GM18511 (cell line): ENCODE measurements around the gene SMYD3.

Experiments
- ATAC-seq: cut with Tn5 transposase; IDR thresholded peaks from one replicate; pipeline ENCODE4 v1.9.1; 2021; ENCODE audit warnings: mild to moderate bottlenecking, moderate library complexity; ENCODE audit not compliant: unreplicated experiment

Gene SMYD3

GRCh38 chr1:246516126-246516525, 9.0 kb upstream of the SMYD3 start:
- ATAC-seq = no peak

GRCh38 chr1:246515390-246516005, 8.4 kb upstream of the SMYD3 start:
- no peak for ATAC-seq

DNA sequence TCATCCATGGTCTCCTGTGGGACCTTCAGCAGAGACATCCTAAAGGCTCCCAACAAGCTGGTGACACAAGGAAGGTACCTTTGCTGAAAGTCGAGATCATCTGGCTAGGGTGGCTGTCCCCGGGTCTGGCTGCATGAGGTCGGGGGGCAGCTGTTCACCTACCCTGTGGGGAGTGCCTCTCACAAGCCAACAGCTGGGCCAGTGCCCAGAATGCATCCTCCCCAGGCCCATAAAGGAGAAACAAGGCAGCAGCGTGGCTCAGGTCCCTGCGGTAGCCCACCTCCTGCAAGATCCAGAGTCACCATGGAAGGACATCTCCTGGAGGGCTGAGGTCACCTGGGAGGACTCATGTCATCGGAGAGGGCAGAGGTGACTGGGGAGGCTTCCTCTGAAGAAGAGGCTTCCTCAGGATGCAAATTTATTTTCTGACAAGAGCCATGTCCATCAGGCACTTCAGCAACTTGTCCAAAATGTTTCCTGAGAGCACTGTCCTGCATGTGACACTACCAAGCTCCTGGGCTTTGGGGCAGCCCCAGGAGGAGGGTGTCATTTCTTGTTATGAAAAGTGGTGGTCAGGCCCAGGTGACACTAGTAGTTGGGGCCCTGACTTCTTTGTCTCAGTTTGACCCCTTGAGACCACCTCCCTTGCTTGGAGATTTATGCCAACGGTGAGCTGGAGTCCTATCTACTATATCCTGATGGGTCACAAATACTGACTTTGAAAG, 6.7 kb upstream of the SMYD3 start:
- ATAC-seq = no peak

DNA sequence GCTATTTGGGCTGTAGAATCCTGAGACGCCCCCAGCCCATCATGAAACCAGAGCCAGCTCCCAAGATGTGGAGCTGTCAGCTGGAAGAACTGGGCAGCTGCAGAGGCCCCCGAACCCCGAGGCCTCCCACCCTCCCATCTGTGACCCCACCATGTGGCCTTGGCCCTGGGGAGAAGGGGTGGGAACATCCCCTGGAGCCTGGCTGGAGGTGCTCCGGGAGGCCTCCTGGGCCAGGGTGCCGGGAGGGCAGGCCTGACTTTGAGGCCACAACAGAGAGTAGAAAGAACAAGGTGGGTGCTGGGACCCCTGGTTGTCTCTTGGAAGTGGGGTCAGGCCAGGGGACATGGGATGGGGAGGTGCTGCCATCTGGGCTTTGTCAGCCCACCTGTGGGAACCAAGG, 6.0 kb upstream of the SMYD3 start:
- no peak for ATAC-seq

- ATAC-seq = no peak
These were observed 5.6 kb upstream of the SMYD3 start for GRCh38 chr1:246512635-246513034.

- ATAC-seq = no peak
These were observed 5.2 kb upstream of the SMYD3 start for GRCh38 chr1:246512230-246512629.

DNA sequence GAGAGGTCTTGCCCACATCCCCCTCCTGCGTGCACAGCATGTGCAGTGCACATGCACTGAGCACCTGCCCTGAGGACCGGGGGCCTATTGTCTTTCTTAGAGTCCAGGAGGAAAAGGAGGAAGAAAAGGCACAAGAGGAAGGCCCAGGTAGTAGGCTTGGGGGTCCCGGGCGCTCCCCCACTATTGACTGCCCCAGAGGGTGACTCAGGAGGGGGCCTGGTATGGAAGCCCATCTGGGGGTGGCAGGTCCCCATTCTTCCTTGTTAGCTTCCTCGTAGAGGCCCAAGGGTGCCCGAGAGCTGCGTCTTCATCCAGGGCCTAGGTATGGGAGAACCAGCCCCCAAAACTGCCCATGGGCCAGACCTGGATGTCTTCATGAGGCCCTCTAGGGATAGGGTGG, 4.1 kb upstream of the SMYD3 start:
- no peak for ATAC-seq

DNA sequence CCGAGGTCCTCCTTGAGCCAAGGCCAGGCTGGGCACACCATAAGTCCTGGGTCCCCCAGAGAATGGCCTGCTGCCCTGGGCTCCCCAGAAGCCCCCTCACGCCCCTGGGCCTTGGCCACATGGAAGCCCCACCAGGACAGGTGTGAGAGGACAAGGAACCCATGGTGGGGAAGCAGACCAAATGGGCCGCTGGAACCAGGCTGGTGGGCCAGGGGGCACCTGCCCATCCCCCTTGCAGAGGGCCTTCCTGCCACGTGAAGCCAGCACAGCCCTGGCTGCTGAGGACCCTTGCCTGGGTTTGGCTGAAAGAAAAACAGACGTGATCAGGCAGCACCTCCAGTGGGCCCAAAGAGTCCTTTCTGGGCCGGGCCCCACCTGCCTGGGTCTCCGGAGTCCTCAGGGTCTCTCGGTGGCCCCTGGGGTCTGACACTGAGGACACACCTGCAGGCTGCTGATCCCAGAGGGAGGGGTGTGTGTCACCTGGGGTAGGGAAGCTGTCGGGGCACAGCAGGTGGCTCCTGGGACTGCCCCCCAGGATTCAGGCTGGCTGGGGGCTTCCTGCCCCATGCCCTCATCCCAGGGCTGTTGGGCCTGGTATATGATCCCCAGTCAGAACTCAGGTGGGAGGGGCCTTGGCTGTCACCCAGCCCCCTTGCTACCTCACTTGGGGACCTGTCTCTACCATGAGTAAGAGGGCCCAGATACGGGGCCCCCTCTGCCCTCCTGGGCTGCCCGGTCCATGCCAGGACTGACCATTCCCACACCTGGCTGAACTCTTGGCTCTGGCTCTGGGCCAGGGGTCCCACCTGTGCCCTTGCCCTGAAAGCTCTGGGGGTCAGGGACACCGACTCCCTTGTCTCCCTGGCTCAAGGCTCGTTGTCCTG, 3.3 kb upstream of the SMYD3 start:
- ATAC-seq = no peak

GRCh38 chr1:246508897-246509688, 2.0 kb upstream of the SMYD3 start:
- no peak for ATAC-seq

DNA sequence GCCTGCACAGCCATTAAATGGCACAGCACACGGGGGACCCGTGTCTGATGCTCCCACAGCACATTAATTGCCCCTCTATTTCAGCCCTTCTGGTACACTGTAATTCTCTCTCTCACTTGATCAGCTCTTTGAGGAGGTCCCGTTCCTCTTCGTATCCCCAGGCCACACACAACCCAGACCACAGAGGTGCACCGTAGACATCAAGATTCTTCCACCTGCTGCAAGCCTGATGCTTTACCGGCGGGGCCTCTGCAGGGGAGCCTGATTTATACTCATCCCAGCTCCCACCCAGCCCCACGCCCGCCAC, 759 bp downstream of the SMYD3 start:
- ATAC-seq = peak; percentile 35

GRCh38 chr1:246503341-246503740, 3.7 kb downstream of the SMYD3 start:
- ATAC-seq = no peak

DNA sequence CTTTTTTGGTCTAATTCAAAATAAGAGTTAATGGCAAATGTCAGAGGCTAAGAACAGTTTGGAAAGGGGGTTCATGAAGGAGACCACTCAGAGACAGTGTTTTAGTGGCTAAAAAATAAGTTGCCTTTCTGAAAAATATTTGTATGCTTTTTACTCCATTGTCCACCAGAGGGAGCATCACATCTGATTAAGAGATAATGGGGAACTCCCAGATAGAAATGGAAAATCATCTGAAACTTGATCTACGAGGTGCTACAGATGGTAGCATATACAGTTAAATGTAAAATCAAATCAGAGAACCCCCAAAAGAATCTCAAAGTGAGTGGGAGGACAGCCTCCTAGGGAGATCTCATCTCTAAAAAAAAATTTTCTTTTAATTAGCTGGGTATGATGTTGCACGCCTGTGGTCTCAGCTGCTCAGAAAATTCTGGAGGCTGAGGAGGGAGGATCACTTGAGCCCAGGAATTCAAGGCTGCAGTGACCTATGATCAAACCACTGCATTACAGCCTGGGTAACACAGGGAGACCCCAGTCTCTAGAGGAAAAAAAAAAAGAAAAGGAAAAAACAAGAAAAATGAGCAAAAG, 9.7 kb downstream of the SMYD3 start:
- ATAC-seq = peak; percentile 75

DNA sequence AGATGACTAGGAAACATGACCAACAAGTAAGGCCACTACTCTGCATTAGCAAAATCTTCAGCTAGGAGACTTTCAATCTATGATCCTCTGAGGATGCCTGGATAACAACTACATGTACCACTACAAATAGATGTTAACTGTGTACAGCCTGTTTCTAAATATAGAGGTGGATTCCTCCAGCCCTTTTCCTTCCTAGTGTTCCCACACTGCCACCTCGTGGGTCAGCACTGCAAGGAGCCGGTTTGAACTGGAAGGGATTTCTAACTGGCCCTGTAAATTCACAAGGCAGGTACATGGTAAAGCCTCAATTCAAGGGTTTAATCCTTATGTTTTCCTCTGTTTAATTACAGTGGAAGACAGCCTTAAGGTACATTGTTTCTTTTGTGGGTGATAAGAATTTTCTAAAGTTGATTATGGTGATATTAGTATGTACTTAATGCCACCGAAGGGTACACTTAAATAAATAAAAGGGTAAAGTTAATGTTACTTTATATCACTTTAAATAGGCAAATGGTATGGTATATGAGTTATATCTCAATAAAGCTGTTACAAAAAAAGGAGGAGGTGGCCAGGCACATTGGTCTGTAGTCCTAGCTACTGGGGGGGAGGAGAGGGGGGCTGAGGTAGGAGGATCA, 14.4 kb downstream of the SMYD3 start:
- ATAC-seq = peak; percentile 59

DNA sequence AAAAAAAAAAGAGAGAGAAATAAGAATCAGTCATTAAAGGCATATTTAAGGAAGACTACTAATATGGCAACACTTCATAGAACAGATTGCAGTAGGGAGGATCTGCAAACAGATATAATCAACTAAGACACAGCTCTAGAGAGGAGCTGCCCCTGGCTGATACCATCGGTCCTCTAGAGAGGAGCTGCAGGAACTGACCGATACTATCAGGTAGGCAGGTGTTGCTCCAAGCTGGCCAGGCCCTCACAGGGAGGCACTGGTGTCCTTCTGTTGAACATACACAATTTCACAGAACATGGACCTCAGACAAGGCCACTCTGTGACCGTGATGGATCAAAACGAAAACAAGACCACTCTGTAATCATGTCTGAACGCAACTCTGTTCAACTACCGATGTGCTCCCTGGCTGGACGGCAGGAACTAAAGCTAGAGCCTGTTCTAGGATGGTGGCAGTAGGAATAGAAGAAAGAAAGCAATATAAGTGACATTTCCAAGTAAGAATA, 15.5 kb downstream of the SMYD3 start:
- no peak for ATAC-seq

GRCh38 chr1:246488674-246489073, 18.4 kb downstream of the SMYD3 start:
- no peak for ATAC-seq

GRCh38 chr1:246483569-246483933, 23.5 kb downstream of the SMYD3 start:
- ATAC-seq = no peak

DNA sequence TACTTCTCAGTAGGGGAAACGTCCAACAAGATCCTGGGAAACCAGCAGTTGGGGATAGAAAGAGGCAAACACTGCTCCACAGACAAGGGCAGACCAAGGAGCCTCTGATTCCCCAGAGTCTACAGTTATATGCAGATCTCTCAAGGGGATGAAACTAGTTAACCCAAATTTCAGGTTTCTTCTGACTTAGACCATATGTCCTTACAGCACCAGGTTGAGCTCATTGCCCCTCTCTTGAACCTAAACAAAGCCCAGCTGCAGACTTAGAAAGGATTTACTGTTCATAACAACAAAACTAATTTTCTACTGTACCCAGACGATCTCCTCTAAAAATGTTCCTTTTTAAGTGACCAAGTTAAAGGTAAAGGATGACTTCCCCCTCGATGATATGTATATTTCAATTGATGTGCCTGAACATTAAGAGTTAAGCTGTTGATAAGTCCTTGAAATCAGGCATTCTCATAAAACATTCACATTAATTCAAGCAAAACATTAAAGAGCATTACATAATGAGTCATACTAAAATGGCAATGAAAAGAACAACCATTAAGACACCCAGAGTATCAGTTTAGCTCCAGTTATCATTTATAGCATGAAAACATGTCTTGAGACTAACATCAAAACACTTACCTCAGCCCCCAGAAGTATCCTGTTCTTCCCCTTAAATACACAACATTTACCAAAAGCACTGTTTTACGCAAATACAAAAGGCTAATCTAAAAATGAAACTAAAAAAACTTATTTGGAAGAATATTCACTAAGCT, 24.1 kb downstream of the SMYD3 start:
- peak; percentile 74 for ATAC-seq

- ATAC-seq = no peak
These were observed 28.0 kb downstream of the SMYD3 start for GRCh38 chr1:246479061-246479460.

DNA sequence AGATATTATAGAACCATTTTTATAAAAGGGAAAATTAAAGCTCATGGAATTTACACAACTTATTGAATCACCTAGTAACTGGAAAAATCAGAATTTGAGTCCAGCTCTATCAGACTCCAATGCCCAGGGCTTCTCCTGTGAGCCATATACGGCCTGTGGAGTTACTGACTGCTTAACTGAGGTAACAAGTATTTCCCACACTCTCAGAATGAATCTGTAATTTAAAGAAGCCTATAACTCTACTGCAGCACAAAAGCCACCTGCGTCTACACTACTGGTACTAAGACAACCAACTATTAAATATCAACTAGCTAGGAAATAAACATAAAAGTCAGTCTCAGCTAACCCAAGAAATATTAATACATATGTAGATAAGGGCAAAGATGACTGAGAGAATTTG, 29.4 kb downstream of the SMYD3 start:
- ATAC-seq = no peak

DNA sequence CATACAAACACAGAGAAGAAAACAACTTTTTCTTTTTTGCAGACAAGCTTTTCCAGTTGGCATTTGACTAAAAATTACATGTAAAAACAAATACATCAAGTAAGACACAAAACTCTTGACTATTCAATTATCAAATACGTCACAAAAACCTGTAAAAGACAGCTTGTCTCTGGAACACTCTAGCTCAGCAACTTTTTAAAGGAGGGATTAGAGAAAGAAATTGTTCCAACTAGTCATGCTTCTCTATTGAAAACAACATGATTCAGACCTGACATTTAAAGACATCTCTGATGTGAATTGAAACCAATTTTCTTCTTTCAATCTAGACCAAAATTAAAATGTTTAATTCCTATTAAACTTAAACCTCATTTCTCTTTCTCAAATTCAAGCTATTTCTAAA, 30.3 kb downstream of the SMYD3 start:
- no peak for ATAC-seq
